HG03460 (cell line): ENCODE measurements around the gene TMEM117.
"Not testable (repeated sequence)": the region's sequence is repeated elsewhere in the genome, so short reads cannot be mapped to it uniquely, and the experiment has no call there.

ENCODE experiments used
- ATAC-seq: cut with Tn5 transposase; IDR thresholded peaks from one replicate; pipeline ENCODE4 v1.9.1; 2021; ENCODE audit not compliant: unreplicated experiment

The TMEM117 gene

DNA sequence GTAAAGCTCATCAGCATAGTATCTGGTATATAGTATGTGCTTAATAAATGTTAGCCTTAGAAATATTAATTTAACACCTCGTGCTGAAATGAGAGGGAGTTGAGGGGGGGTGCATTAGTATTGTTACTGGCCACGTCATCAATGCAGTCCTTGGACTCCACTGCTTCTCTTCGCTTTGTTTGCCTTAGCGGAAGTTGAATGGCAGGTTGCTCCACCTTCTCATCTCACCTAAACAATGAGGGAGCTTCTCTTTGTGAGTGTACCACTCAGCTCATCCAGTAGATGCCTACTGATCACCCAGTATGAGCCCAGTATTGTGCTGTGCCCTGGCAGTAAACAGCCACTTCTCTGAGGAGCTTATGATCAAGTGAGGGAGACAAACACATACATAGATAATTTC lies 4.5 kb downstream of the TMEM117 start:
- no peak for ATAC-seq

DNA sequence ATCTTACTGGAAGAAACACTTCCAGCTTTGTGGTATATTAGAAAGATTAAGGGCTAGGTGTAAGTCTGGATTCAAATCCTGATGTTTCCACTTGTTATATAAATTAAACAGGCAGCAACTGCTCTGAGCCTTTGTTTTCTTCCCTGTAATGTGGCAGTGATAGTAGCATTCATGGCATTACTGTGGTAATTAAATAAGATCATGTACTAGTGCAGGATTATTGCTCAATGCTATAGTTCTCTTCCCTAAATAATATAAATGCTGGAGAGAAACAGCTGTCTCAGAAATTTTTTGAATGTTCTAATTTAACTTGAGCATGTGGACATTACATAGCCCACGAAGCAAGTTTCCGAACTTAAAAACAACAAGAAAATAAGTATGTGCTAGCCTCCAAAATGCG lies 5.4 kb downstream of the TMEM117 start:
- no peak for ATAC-seq

DNA sequence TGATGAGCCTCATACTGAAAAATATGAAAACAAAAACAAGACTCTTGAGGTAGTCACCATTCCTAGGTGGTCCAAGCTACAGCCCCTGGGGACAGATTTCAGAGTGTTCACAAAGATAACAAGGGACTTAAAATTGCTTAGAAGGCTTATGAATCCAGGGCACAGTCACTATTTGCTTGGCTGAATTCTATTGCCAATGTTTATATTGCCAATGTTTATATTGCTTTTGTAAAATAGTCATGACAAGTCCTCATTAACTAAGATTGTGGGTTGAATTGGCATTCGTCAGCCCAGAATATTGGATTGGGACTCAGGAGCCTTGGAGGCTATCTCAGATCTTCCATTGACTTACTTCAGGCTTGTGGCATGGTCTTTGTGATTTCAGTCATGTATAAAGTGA lies 6.4 kb downstream of the TMEM117 start:
- ATAC-seq, result no peak

DNA sequence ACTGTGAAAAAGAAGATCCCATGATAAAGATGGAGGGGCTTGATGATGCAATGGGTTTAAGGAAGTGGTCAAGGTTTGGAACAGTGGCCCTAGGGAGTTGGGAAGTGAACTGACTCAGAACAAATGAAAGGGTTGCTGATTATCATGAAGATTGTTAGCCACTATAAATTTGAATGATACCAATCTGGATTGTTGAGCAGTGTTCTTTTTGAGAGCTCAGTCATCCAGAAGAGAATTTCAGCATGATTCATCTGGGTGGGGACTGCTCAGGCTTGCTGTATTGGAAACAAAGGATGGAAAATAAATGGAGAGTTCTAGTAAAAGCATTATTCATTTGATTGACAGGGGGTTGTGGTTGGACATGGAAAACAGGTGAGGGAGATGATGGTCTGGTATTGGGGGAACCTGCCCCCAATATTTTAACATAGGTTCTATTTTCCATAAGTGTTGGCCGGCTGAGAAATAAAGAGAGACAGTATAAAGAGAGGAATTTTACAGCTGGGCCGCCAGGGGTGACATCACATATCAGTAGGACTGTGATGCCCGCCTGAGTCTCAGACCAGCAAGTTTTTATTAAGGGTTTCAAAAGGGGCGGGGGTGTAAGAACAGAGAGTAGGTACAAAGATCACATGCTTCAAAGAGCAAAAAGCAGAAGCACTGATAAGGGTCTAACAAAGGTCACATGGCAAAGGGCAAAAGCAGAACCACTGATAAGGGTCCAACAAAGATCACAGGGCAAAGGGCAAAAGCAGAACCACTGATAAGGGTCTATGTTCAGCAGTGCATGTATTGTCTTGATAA lies 11.7 kb downstream of the TMEM117 start:
- not testable (repeated sequence) for ATAC-seq

DNA sequence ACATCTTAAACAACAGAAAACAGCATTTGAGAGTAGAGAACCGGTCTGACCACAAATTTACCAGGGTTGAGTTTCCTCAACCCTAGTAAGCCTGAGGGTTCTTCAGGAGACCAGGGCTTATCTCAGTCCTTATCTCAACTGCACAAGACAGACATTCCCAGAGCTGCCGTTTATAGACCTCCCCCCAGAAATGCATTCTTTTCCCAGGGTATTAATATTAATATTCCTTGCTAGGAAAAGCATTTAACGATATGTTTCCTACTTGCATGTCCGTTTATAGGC lies 12.3 kb downstream of the TMEM117 start:
- ATAC-seq, result no peak

DNA sequence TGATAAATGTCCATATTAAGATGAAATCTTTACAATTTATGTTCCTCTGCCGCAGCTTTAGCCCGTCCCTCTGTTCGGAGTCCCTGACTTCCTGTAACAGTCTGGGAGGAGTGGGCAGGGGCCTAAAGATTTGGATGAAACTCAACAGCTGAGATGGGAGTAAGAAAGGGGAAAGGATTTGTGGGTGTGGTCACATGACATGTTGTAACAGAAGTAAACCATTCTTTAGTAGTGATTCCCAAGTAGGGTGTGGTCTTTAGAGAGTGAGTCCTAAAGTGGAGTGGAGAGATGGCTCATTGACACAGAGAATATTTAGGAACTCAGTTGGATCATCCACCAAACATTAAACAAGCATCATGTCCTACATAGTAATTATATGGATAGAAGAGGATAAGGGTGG lies 12.9 kb downstream of the TMEM117 start:
- no peak for ATAC-seq

DNA sequence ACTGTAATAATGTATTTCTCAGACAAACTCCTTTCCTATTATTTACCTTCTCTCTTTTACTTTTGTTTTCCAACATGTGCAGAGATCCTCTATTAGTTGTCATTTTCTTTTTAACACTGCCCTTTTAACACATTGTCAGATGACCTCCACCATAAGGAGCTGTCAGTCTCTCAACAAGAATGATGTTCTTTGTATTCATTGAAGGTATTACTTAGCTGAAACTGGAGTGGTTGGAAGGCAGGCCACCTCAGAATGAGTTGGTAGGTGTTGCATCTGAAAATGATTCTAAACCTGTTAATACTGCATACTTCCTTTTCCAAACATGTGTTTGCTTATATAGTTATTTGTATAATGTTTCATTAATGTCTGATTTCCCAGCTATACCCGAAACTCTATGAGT lies 16.9 kb downstream of the TMEM117 start:
- no peak for ATAC-seq

DNA sequence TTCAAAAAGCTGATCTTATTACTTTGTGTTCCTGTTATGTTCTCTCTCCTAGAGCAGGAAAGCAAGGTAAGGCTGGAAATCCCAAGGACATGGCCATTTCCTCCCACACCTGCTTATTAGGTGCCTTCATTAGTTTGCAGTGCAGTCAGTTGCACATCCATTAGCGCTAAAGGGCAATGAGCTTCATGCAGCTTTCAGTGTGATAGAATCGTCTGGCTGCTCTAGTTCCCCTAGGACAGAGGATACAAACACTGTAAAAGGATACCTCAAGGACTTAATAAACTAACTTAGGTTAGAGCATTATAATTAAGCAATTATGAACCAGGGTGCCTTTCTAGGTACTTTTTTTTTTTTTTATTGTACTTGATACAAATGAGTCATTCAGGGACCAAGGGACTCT lies 21.1 kb downstream of the TMEM117 start:
- ATAC-seq, result no peak

DNA sequence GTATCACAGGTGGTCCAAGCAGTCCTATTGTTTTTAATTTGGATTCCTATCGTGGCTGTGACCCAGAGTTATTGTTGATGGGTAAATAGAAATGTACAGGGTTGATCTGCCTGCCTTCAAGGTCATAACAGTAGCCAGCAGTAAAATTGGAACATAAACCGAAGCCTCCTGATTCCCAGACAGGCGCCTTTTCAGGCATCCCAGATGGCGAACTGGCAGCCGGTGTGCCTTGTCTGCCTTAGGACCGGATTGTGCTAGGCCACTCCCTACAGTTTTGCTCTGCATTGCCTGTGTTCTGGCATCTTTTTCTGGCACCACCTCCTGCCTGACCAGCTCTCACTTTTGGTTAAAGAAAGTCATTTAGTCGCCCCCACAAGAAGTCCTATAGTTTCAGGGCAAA lies 22.2 kb downstream of the TMEM117 start:
- ATAC-seq, result no peak

DNA sequence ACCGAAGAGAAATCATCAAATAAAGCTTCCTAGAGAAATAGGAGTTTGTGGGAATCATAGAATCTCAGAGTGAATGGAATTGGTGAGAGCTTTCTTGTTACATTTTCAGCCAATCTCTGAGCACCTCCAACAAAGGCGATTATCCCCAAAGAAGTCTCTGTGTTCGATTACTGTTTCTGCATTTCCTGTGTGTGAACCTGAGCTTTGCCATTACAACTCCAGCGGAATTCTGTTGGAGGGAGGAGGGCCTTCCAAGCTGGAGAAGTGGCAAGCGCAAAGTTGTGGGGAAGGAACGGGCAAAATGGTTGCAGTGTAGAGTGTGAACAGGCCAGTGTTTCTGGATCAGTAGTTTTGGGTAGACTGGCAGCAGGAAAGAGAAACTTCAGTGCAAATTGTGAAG lies 23.1 kb downstream of the TMEM117 start:
- no peak for ATAC-seq

DNA sequence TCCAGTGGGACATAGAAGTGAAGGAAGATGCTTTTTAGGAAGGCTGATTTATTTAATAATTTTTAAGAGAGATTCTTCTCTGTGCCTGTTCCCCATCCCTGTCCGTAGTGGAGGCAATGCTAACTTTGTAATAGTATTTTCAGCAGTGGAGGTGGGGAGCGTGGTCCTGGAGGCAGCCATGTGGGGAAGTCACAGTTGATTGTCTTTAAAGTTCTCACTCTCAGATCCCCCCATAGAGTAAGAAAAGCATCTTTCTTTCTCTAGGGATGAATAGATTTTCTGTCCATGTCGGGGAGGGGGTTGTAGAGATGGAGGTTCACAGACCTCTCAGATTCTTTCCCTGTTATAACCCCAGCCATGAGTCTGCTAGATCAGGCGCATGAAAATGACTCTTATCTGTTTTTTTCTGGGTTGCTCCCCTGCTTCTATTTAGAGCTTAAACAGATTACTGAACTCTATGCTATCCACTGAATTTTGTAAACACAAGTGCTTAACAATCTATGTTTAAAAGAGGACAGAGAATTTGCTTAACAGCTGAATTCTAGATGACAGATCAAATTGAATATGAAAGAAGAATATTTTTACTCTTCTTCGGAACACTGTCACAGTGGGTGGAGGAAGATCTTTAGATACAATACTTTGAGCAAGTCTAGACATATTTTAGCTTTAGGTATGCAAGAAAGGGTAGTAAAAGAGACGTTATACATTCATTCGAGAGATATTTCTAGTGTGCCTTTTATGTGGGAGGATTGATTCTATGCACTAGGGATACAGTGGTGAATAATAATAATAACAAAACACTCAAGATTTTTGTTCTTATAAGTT lies 25.3 kb downstream of the TMEM117 start:
- ATAC-seq, result no peak

DNA sequence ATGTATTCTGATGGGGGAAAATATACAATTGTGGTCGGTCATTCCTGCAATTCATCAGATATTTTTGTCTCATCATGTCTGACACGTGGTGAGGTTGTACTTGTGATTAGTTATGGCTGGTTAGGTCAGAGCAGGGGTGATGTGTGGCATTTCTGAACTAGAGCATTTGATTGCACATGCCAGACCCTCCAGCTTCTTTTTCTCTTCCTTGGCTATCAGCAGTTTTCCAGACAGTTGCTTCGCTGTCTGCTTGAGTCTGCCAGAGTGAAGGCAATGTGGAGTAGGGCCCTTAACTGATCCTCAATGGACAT lies 25.9 kb downstream of the TMEM117 start:
- ATAC-seq, result no peak

DNA sequence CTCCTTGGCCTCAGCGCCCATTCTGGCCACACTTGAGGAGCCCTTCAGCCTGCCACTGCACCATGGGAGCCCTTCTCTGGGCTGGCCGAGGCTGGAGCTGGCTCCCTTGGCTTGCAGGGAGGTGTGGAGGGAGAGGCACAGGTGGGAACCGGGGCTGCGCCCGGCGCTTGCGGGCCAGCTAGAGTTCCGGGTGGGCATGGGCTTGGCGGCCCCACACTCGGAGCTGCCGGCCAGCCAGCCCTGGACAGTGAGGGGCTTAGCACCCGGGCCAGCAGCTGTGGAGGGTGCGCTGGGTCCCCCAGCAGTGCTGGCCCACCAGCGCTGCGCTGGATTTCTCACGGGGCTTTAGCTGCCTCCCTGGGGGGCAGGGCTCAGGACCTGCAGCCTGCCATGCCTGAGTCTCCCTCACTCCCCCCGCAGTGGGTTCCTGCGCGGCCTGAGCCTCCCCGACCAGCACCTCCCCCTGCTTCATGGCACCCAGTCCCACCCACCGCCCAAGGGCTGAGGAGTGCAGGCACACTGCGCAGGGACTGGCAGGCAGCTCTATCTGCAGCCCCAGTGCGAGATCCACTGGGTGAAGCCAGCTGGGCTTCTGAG lies 28.0 kb downstream of the TMEM117 start:
- no peak for ATAC-seq

DNA sequence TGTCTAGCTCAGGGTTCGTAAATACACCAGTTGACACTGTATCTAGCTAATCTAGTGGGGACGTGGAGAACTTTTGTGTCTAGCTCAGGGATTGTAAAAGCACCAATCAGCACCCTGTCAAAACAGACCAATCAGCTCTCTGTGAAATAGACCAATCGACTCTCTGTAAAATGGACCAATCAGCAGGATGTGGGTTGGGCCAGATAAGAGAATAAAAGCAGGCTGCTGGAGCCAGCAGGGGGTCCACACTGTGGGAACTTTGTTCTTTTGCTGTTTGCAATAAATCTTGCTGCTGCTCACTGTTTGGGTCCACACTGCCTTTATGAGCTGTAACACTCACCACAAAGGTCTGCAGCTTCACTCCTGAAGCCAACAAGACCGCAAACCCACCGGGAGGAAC lies 28.7 kb downstream of the TMEM117 start:
- ATAC-seq, result not testable (repeated sequence)

DNA sequence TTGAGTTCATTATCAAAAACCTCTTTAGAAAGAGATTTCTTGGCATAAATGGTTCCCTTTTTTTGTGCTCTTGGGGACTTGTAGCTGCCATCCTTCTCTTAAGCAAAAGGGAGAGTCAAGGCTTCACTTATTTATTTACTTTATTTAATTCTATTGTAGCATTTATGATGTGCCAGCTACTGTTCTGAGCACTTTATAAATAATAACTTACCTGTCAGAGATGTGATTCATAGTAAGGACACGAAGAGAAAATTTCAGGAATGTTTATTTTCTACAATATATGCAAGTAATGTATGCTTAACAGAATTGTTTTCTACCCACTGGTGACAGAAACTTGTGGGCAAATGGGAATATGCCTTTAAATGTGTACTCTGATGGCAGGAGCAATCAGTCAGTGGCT lies 33.3 kb downstream of the TMEM117 start:
- ATAC-seq, result no peak

DNA sequence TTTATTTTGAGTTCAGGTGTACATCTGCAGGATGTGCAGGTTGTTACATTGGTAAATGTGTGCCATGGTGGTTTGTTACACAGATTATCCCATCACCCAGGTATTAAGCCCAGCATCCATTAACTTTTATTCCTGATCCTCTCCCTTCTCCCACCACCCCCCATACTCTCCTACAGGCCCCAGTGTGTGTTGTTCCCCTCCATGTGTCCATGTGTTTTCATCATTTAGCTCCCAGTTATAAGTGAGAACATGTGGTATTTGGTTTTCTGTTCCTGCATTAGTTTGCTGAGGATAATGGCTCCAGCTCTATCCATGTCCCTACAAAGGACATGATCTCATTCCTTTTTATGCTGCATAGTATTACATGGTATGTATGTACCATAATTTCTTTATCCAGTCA lies 33.9 kb downstream of the TMEM117 start:
- not testable (repeated sequence) for ATAC-seq

DNA sequence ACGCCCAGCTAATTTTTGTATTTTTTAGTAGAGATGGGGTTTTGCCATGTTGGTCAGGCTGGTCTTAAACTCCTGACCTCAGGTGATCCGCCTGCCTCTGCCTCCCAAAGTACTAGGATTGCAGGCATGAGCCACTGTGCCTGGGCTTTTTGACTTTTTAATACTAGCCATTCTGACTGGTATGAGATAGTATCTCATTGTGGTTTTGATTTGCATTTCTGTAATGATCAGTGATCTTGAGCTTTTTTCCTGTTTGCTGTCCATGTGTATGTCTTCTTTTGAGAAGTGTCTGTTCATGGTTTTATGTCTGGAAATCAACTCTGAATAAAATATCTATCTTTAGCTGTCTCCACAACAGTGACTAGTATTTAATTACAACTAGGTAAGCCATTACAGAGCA lies 35.4 kb downstream of the TMEM117 start:
- not testable (repeated sequence) for ATAC-seq

DNA sequence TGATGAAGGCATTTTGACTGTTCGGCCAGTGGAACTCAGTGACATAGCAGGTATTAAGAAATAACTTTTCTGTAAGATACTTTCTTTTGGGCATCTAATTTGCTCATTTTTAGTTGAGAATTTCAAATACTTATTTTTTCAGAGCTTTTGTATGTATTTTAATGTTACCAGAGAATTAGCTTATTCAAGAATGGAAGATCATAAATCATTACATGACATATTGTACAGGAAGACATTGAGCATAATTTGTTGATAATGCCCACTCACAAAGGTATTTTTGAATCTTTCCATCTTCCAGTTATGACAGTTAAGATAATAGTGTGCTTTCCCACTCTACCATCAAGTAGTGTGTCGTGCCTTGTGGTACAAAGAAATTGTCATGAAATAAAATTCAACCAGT lies 36.5 kb downstream of the TMEM117 start:
- ATAC-seq, result no peak

DNA sequence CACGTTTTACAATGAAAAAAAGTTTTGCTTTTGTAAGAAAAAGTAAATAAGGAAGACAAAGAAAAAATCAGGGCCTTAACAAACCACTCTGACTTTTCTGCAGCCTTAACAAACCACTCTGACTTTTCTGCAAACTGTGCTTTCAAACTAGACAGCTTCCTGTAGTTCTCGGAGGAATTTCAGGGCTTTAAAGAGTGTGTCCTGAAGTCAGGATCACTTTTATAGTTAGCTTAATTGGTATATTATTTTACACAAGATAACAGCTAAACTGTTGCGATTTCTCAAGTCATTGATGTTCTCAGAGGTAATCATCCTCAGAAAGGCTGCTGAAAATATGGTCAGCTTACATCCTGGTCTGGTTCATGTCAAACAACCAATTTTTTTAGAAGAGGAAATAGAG lies 42.2 kb downstream of the TMEM117 start:
- ATAC-seq, result no peak

DNA sequence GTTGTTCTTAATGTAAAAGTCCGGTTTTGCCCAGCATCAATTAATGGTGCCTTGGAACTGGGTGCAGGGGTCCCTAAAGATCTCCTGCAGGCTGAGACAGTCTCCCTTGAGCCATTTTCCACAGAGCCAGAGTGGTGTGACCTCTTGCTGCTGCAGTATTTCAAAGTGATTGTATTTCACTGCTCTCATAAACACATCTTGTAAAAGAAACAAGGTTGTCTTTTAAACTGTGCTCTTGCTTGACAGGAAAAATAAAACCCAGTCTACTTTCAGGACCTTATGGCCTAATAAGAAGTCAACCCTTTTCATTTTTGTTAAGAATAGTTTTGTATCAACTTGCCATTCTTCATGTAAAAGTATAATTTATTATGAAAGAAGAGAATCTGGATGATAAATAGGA lies 44.7 kb downstream of the TMEM117 start:
- no peak for ATAC-seq

DNA sequence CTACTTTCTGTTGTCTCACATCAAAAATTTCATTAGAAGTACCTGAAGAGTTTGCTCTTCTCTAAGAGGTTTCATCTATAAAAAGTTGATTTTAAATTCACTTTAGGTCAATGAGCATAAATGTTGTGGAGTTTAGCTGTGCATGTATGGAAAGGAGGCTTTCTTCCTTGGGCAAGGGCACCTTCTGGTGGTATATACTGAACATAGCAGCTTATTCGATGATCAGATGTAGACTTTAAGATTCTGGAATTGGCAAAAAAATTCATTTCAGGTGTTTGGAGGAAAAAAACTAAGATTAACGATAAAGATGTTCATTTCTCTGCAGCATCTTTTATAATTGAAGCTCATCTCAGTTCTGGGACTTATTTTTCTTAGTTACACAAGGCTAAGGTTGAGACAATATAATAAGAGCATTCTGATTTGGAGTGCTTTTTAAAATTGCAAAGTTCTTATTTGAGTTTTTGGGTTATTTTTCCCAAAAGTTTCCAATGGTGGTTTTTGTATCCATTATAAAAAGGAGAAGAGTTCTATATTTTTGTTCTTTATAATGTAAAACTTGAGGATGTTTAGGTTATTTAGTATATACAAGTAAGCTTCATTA lies 46.8 kb downstream of the TMEM117 start:
- ATAC-seq, result peak; percentile 92

DNA sequence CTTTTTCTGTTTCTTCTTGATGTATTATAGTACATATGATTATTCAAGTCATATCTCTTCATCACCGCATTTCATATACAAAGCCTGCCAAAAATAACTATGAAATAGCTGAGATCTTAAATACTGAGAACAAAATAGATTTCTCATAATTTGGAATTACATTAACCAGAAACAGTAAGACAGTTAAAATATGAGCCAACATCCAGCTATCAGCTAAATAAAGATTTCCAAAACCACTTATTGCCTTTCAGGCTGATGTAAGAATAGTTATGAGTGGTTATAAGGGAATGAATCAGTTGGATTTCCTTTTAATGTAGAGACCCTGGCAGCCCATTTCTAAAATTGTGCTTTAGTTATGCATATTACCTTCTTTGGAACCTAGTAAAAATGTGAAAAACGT lies 47.4 kb downstream of the TMEM117 start:
- no peak for ATAC-seq
